ENCODE results near the gene BCAS3.

Gene BCAS3

DNA sequence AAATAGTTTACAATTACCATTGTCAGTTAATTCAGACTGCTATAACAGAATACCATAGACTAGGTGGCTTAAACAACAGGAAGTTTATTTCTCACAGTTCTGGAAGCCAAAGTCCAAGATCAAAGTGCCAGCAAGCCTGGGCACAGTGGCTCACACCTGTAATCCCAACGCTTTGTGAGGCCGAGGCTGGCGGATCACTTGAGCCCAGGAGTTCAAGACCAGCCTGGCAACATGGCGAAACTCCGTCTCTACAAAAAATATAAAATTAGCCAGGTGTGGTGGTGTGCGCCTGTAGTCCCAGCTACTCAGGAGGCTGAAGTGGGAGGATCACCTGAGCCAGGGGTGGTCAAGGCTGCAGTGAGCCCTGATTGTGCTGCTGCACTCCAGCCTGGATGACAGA is 650.7 kb downstream of the BCAS3 start:
- no peaks in the 10 kb centered on the region for H3K4me1 ChIP-seq (ENCODE audit: control insufficient read depth, low read length)
- H3K4me2 ChIP-seq (ENCODE audit: low read length): no peak overlapping the region
- H3K4me3 ChIP-seq (ENCODE audit: low read length): no peak overlapping the region
- no peaks in the 10 kb centered on the region for H3K36me3 ChIP-seq (ENCODE audit: control insufficient read depth, low read length)
- H3K9me3 ChIP-seq (ENCODE audit: control insufficient read depth, insufficient read depth, low read length): no peaks in the 10 kb centered on the region
- H4K20me1 ChIP-seq (ENCODE audit: control insufficient read depth, insufficient read depth, low read depth, low read length): no peaks in the 10 kb centered on the region
- no peak for TF ChIP-seq EZH2phosphoT487 (IDR thresholded peaks at IDR 0.05; ENCODE audit: borderline replicate concordance, low read length)
- no peak for TF ChIP-seq CTCF (IDR thresholded peaks at IDR 0.05; ENCODE audit: low read depth, low read length, poor library complexity, severe bottlenecking)
- no peaks in the 10 kb centered on the region for H3K9me2 ChIP-seq (replicated peaks; ENCODE audit: control insufficient read depth, low read length)
- no peaks in the 10 kb centered on the region for H3K79me2 ChIP-seq (ENCODE audit: control insufficient read depth, low read length)
- H3K27me3 ChIP-seq (ENCODE audit: control insufficient read depth, low read length): no peaks in the 10 kb centered on the region
- no peaks in the 10 kb centered on the region for H3F3A ChIP-seq (ENCODE audit: control insufficient read depth, insufficient read depth)
- H3K27ac ChIP-seq (ENCODE audit: low read depth, low read length): no peak overlapping the region

- Histone ChIP-seq H3K4me1 (ENCODE audit: control insufficient read depth, low read length) (no peaks in the 10 kb centered on the region), H4K20me1 (ENCODE audit: control insufficient read depth, insufficient read depth, low read depth, low read length) (no peaks in the 10 kb centered on the region), H3K4me3 (ENCODE audit: low read length) (no peak overlapping the region), H3K9me2 (replicated peaks; ENCODE audit: control insufficient read depth, low read length) (no peaks in the 10 kb centered on the region), H3K27me3 (ENCODE audit: control insufficient read depth, low read length) (no peaks in the 10 kb centered on the region), H3F3A (ENCODE audit: control insufficient read depth, insufficient read depth) (no peaks in the 10 kb centered on the region), H3K27ac (ENCODE audit: low read depth, low read length) (no peak overlapping the region), H3K36me3 (ENCODE audit: control insufficient read depth, low read length) (no peaks in the 10 kb centered on the region), H3K4me2 (ENCODE audit: low read length) (no peak overlapping the region), H3K9me3 (ENCODE audit: control insufficient read depth, insufficient read depth, low read length) (no peaks in the 10 kb centered on the region), H3K79me2 (ENCODE audit: control insufficient read depth, low read length) (no peaks in the 10 kb centered on the region)
- TF ChIP-seq CTCF (IDR thresholded peaks at IDR 0.05; ENCODE audit: low read depth, low read length, poor library complexity, severe bottlenecking) (no peak), EZH2phosphoT487 (IDR thresholded peaks at IDR 0.05; ENCODE audit: borderline replicate concordance, low read length) (no peak)
Observed at GRCh38 chr17:61330174-61331150, 652.8 kb downstream of the BCAS3 start.

GRCh38 chr17:61331178-61331577 is 653.5 kb downstream of the BCAS3 start:
- no peaks in the 10 kb centered on the region for H3K4me1 ChIP-seq (ENCODE audit: control insufficient read depth, low read length)
- no peaks in the 10 kb centered on the region for H3K9me2 ChIP-seq (replicated peaks; ENCODE audit: control insufficient read depth, low read length)
- no peaks in the 10 kb centered on the region for H4K20me1 ChIP-seq (ENCODE audit: control insufficient read depth, insufficient read depth, low read depth, low read length)
- TF ChIP-seq CTCF (IDR thresholded peaks at IDR 0.05; ENCODE audit: low read depth, low read length, poor library complexity, severe bottlenecking): no peak
- no peak for TF ChIP-seq EZH2phosphoT487 (IDR thresholded peaks at IDR 0.05; ENCODE audit: borderline replicate concordance, low read length)
- H3K4me3 ChIP-seq (ENCODE audit: low read length): no peak overlapping the region
- H3K27ac ChIP-seq (ENCODE audit: low read depth, low read length): no peak overlapping the region
- H3K36me3 ChIP-seq (ENCODE audit: control insufficient read depth, low read length): no peaks in the 10 kb centered on the region
- no peaks in the 10 kb centered on the region for H3K79me2 ChIP-seq (ENCODE audit: control insufficient read depth, low read length)
- no peak overlapping the region for H3K4me2 ChIP-seq (ENCODE audit: low read length)
- no peaks in the 10 kb centered on the region for H3K9me3 ChIP-seq (ENCODE audit: control insufficient read depth, insufficient read depth, low read length)
- H3K27me3 ChIP-seq (ENCODE audit: control insufficient read depth, low read length): no peaks in the 10 kb centered on the region
- no peaks in the 10 kb centered on the region for H3F3A ChIP-seq (ENCODE audit: control insufficient read depth, insufficient read depth)

All from DOHH2 (cell line).